GM04504 (cell line): ENCODE measurements around the gene SECTM1.

Experiments
- DNase-seq: peaks from one replicate; pipeline ENCODE4 v3.0.0-alpha.2; 2012; ENCODE audit warnings: low read depth

SECTM1 gene

GRCh38 chr17:82298538-82299421 lies 34.8 kb downstream of the SECTM1 start:
- no peak for DNase-seq

- peak; percentile 84 for DNase-seq
Observed at GRCh38 chr17:82297714-82298537, 35.6 kb downstream of the SECTM1 start.

DNA sequence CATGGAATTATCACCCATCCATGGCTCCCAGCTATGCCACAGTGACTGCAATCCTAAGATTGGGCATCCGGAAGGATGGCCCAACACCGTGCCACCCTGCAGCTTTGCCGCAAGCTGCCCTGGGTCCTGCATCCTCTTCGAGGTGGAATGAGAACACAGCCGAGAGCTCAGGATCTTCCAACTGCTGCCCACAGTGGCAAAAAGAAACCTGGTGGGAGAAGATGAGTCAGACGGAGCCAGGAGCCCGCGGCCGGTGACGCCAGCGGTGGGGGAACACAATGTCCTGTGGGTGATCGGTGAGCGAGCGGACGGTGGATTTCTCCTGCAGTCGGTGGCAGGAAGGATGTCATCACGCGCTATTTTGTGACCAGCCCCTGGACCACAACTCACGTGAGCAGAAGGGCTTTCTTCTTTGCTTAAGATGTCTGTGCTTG lies 36.3 kb downstream of the SECTM1 start:
- DNase-seq, result no peak

- DNase-seq, result no peak
Observed at GRCh38 chr17:82296511-82297279, 36.9 kb downstream of the SECTM1 start.

DNA sequence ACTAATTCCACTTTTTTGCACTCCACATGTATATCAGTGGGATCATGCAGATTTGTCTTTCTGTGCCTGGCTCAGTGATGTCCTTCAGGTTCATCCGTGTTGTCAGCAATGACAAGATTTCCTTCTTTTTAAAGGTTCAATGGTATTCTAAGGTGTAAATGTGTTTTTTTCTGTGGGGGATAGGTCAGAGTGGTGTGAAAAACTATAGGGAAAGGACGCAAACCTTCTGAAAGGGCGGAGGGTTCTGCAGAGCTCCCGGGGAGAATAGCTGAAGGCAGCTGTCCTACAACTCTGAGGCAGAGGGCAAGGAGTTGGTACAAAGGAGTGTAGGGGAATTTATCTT lies 38.1 kb downstream of the SECTM1 start:
- no peak for DNase-seq

DNA sequence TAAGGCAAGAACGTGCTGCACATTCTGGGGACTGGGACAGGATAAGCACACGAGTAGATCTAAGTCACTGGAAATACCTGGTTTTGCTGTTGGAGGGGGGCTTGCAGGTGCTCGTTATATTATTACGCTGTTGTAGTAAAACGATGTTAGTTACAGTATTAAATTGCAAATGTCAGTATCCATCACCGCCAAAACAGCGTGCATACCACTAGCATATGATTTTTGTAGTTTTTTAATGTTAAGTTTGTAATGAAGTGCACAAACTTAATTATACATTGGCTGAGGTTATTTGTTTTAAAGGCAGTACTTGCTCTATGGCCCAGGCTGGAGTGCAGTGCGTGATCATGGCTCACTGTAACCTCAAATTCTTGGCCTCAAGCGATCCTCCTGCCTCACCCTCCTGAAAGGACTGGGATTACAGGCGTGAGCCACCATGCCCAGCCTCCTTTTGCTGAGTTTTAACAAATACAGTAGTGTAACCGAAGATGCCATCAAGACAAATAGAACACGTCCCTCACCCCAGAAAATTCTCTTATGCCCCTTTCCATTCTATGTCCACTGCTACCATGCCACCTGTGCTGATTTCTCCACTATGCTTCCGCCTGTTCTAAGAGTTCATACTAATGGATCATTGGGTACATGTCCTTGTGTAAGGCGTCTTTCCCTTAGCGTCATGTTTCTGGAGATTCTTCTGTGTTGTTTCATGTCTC lies 39.3 kb downstream of the SECTM1 start:
- no peak for DNase-seq

- DNase-seq, result peak; percentile 97
Observed at GRCh38 chr17:82292251-82293154, 41.1 kb downstream of the SECTM1 start.

DNA sequence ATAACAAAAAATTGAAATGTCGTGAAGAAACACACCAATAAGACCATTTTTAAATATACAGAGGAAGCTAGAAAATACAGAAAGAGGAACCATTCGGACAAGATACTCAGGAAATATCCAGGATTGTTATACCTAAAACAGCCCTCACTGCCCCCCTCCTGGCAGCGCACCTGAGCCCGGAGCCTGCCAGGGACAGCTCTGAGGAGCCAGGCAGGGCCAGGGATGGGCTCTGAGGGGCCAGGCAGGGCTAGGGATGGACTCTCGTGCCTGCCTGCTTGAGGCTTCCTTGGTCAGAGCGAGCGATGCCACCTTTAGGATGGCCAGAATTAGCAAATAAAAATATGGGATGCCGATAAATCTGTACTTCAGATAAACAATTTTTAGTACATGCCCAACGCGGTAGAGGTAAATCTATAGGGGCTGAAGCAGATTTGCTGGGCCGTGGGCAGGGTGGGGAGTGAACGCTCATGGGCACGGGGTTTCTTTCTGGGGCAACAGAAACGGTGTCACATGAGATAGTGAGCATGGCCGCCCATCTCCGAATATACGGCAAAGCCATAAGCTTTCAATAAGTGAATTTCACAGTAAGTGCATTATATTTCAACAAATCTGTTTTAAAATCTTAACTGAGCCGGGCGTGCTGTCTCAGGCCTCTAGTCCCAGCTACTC lies 41.9 kb downstream of the SECTM1 start:
- no peak for DNase-seq

- DNase-seq, result no peak
Observed at GRCh38 chr17:82287868-82288801, 45.4 kb downstream of the SECTM1 start.

GRCh38 chr17:82287013-82287867 lies 46.3 kb downstream of the SECTM1 start:
- DNase-seq, result no peak

GRCh38 chr17:82285141-82285540 lies 48.4 kb downstream of the SECTM1 start:
- DNase-seq, result no peak

GRCh38 chr17:82283208-82283749 lies 50.3 kb downstream of the SECTM1 start:
- no peak for DNase-seq

GRCh38 chr17:82282239-82283207 lies 51.0 kb downstream of the SECTM1 start:
- DNase-seq, result no peak

- no peak for DNase-seq
Observed at GRCh38 chr17:82281502-82282238, 51.9 kb downstream of the SECTM1 start.

GRCh38 chr17:82281076-82281475 lies 52.5 kb downstream of the SECTM1 start:
- DNase-seq, result no peak

DNA sequence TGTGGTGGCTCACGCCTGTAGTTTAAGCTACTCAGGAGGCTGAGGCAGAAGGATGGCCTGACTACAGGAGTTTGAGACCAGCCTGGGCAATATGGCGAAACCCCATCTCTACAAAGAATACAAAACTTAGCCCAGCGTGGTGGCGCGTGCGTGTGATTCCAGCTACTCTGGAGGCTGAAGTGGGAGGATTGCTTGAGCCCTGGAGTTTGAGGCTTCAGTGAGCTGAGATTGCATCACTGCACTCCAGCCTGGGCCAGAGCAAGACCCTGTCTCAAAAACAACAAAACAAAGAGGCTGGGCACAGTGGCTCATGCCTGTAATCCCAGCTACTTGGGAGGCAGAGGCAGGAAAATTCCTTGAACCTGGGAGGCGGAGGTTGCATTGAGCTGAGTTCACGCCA lies 53.0 kb downstream of the SECTM1 start:
- no peak for DNase-seq
